Adipocyte (in vitro differentiated cells): ENCODE results near the gene GBF1.

ENCODE experiments used
- DNase-seq: peaks from one replicate; pipeline ENCODE4 v3.0.0-alpha.2; 2015; ENCODE audit warnings: low read depth
- H3K27me3 ChIP-seq: replicated peaks from 2 replicates; pipeline ENCODE4 v1.7.0; 2013; ENCODE audit warnings: mild to moderate bottlenecking, low read length, moderate library complexity; ENCODE audit not compliant: control insufficient read depth, insufficient read depth
- H3K36me3 ChIP-seq: 2 replicates; pipeline ENCODE4 v1.7.0; 2013; ENCODE audit warnings: low read length, mild to moderate bottlenecking, moderate library complexity; ENCODE audit not compliant: control insufficient read depth, insufficient read depth, severe bottlenecking
- H3K4me1 ChIP-seq: 2 replicates; pipeline ENCODE4 v1.7.0; 2013; ENCODE audit warnings: mild to moderate bottlenecking, low read length, moderate library complexity; ENCODE audit not compliant: control insufficient read depth, insufficient read depth
- H3K4me3 ChIP-seq: 2 replicates; pipeline ENCODE4 v1.7.0; 2013; ENCODE audit warnings: mild to moderate bottlenecking, low read length, moderate library complexity
- H3K9ac ChIP-seq: 2 replicates; pipeline ENCODE4 v1.7.0; 2013; ENCODE audit warnings: mild to moderate bottlenecking, low read length, moderate library complexity
- H3K9me3 ChIP-seq: 2 replicates; pipeline ENCODE4 v1.7.0; 2013; ENCODE audit warnings: mild to moderate bottlenecking, low read length, moderate library complexity; ENCODE audit not compliant: control insufficient read depth

The GBF1 gene

DNA sequence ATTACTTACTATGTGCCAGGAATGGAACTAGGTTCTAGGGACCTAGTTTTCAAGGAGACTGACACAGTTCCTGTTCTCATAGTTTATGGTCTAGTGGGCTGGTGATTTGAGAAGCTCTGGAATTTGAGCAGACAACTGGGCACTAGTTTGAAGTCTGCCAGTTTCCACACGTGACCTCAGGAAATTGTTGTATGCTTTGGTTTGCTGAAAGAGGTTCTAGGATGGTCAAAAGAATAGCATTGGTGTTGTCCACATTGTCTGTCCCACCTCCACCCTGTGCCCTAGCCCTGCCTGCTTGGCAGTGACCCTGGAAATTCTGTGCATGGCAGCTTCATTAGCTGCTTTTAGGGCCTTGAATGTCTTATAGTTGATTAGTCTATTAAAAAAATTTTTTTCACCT is 28.7 kb downstream of the GBF1 start:
- Histone ChIP-seq H3K9ac (no peak overlapping the region), H3K27me3 (no peaks in the 10 kb centered on the region), H3K36me3 (peaks cover 9% of the 10 kb centered on the region), H3K4me3 (no peak overlapping the region), H3K4me1 (peaks cover 6% of the 10 kb centered on the region), H3K9me3 (no peaks in the 10 kb centered on the region)
- DNase-seq: no peak

DNA sequence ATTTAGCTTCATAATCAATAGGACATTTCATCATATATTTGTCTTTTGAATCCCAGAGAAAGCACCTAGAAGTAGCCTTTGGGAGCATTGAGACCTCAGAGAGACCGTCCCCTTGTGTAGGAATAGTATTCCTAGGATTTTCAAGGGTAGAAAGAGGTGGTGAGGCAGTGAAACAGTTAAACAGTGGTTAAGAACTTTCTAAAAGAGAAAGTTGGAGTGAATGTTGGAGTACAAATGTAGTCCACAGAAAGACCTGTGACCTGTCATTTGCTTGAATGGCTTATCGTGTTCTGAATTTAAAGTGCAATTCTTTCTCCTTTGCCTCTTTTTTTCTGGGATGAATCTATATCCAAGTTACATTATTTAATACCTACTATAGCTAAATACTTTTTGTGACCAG is 30.0 kb downstream of the GBF1 start:
- peaks cover 9% of the 10 kb centered on the region for H3K36me3 ChIP-seq

DNA sequence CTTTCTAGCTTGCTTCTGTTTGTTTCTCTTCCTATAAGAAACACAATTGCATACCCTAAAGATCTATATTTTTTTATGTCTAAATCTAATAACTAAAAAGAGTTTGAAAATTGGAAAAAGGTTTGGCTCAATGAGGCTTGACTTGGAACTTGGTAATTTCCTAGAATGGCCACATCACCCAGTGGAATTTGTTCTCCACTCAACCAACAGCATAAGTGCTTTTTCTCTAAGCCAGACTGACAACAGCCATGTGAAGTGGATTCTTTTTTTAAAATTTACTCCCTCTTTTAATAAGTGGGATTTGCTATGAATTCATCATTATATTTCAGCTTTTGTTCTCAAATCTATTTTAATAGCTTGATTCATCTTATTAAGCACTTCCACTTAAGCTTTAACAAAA is 33.8 kb downstream of the GBF1 start:
- peaks cover 14% of the 10 kb centered on the region for H3K4me1 ChIP-seq
- H3K4me3 ChIP-seq: no peak overlapping the region
- peaks cover 17% of the 10 kb centered on the region for H3K36me3 ChIP-seq
- no peaks in the 10 kb centered on the region for H3K27me3 ChIP-seq
- no peak overlapping the region for H3K9ac ChIP-seq
- no peaks in the 10 kb centered on the region for H3K9me3 ChIP-seq
- no peak for DNase-seq

More for the DNA sequence above, 30.0 kb downstream of the GBF1 start:
- DNase-seq: no peak
- H3K4me1 ChIP-seq: peaks cover 4% of the 10 kb centered on the region
- no peak overlapping the region for H3K4me3 ChIP-seq
- H3K9me3 ChIP-seq: no peaks in the 10 kb centered on the region
- no peaks in the 10 kb centered on the region for H3K27me3 ChIP-seq
- H3K9ac ChIP-seq: no peak overlapping the region

DNA sequence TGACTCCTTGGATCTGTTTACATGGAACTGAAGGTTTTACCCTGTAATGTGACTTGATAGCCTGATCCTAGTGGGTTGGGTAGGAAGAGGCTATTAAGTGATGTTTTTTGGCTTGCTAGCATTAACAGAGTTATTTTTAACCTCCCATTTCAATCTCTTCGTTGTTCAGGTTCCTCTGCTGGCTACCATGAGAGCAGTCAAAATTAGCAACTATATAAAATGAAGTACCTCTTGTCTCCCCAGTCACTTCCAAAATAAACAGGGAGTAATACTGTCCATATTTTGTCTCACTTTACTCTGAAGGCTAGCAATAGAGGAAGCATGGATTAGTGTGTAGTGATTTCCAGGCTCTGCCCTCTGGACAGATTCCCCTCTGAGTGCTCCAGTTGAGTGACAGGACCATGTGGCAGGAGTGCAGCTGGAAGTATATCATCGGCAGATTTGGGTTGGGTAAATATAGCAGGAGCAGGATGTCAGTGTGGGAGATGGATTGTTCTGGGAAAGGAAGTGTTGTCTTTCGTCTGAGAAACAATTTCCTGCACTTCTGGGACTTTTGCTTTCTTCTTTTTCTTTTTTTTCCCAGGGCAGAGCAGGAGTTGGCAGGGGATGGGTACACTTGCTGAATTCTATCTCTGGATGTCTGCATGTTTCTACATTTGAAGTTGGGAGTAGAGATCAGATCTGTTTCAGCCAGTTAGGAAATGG is 35.2 kb downstream of the GBF1 start:
- no peaks in the 10 kb centered on the region for H3K9me3 ChIP-seq
- peak overlapping the region; percentile 5 for H3K9ac ChIP-seq
- H3K4me3 ChIP-seq: peak overlapping the region; percentile 51
- H3K36me3 ChIP-seq: peaks cover 17% of the 10 kb centered on the region
- DNase-seq: peak; percentile 28
- no peaks in the 10 kb centered on the region for H3K27me3 ChIP-seq
- peaks cover 14% of the 10 kb centered on the region for H3K4me1 ChIP-seq

DNA sequence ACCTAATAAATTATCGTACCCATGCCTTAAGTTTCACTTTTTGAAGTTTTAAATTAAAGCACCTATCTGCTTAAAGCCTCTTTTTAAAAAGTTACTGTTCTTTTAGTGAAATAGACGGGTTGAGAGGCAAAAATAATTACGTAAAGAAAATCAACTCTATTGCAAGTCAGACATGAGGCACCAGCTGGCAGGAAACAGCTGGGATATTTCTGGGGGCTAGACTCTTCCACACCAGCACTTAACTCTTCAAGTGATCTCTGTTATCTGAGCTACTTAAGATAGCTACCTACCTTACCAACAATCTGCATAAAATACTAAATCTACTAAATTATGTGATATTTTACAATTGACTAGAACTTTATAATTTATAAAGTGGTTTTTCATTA is 35.8 kb downstream of the GBF1 start:
- peak; percentile 19 for DNase-seq
- peaks cover 14% of the 10 kb centered on the region for H3K4me1 ChIP-seq
- H3K36me3 ChIP-seq: peaks cover 17% of the 10 kb centered on the region
- H3K9ac ChIP-seq: peak overlapping the region; percentile 5
- no peaks in the 10 kb centered on the region for H3K27me3 ChIP-seq
- H3K4me3 ChIP-seq: peak overlapping the region; percentile 51
- no peaks in the 10 kb centered on the region for H3K9me3 ChIP-seq

DNA sequence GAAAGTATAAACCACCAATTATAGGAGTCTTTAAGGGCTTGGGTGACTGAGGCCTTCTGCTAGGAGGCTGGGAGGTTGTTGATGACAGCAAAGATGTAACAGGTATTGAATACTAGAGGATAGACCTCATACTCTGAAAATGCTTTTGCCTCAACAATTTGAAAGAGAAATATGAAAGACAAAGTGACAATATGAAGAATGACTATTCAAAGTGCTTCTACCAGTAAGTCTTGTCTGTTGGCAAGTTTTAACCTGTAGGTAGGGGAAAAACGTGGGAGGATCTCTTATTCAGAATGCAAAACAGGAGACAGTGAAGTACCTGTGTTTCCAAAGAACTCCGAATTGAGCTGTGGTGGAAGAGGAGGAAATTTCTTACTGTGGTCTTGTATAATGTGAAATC is 38.2 kb downstream of the GBF1 start:
- H3K36me3 ChIP-seq: peaks cover 8% of the 10 kb centered on the region
- H3K9me3 ChIP-seq: no peaks in the 10 kb centered on the region
- H3K4me1 ChIP-seq: peaks cover 14% of the 10 kb centered on the region
- H3K27me3 ChIP-seq: no peaks in the 10 kb centered on the region
- no peak for DNase-seq
- no peak overlapping the region for H3K4me3 ChIP-seq
- no peak overlapping the region for H3K9ac ChIP-seq

DNA sequence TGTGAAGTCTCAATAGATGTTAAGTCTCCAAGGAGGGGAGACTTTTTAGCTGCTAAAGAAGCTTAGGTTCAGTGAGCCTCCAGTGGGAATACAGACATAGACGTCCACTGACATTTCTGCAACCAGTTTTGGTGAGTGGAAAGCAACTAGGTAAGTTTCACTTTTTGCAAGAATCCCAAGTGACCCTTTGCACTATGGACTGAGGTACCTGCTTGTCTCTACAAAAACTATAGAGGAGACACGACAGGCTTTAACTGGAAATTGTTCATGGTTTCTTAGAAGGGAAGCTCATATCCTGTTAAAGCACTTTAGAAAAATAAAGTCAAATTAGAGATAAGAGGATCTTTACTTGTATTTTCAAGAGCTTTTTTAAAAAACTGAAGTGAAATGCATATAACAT is 38.6 kb downstream of the GBF1 start:
- Histone ChIP-seq H3K9me3 (no peaks in the 10 kb centered on the region), H3K36me3 (peaks cover 8% of the 10 kb centered on the region), H3K4me3 (no peak overlapping the region), H3K27me3 (no peaks in the 10 kb centered on the region), H3K9ac (no peak overlapping the region), H3K4me1 (peaks cover 14% of the 10 kb centered on the region)
- DNase-seq: no peak

DNA sequence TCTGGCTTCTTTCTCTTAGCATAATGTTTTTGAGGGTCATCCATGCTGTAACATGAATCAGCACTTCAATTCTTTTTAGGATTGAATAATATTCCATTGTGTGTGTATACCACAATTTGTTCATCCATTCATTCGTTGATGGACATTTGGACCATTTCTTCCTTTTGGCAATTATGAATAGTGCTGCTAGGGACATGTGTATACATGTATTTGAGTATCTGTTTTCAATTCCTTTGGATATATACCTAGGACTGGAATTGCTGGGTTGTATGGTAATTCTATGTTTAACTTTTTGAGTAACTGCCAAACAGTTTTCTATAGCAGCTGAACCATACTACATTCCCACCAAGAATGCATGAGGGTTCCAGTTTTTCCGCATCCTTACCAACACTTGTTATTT is 39.2 kb downstream of the GBF1 start:
- DNase-seq: no peak

DNA sequence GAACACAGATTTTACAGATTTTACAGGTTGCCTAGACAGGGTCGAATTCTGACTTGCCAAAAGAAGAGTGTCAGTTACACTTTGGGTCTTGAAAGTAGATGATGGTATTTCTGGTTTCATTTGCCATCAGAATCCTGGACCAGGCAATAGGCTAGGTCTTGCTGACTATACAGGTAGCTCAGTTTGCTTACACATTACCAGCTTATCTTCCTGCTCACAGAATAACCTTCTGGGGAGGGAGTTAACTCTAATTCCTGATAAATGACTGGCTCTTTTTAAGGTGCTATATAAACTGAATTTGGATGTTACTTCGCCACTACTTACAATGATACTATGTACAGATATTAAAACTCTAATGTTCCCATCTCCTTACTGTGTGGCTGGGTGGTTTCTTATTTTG is 39.8 kb downstream of the GBF1 start:
- Histone ChIP-seq H3K4me3 (no peak overlapping the region), H3K9me3 (no peaks in the 10 kb centered on the region), H3K9ac (no peak overlapping the region), H3K27me3 (no peaks in the 10 kb centered on the region), H3K4me1 (peaks cover 12% of the 10 kb centered on the region), H3K36me3 (peaks cover 8% of the 10 kb centered on the region)
- DNase-seq: no peak

More for the DNA sequence above, 39.2 kb downstream of the GBF1 start:
- H3K36me3 ChIP-seq: peaks cover 8% of the 10 kb centered on the region
- H3K9ac ChIP-seq: no peak overlapping the region
- H3K4me1 ChIP-seq: peaks cover 14% of the 10 kb centered on the region
- H3K4me3 ChIP-seq: no peak overlapping the region
- no peaks in the 10 kb centered on the region for H3K9me3 ChIP-seq
- H3K27me3 ChIP-seq: no peaks in the 10 kb centered on the region

DNA sequence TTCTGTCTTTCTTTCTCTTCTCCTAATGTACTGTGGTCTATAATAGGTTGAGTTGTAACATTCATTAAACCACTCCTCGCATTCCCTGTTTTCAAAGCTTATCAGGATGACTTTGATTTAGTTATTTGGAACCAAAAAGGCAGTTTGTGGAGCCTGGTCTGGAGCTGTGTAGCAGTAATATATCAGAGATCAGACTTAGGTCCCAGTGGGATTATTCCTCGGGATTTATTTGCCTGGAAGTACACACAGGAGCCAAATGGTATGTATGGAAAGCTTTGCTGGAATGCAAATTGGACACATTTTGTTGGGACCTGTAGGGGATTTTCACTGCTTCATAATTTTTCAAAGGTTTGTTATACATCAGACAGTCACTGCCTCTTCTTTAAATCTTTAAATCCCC is 40.9 kb downstream of the GBF1 start:
- H3K9ac ChIP-seq: no peak overlapping the region
- H3K27me3 ChIP-seq: no peaks in the 10 kb centered on the region
- peaks cover 8% of the 10 kb centered on the region for H3K36me3 ChIP-seq
- no peak overlapping the region for H3K4me3 ChIP-seq
- H3K4me1 ChIP-seq: peaks cover 2% of the 10 kb centered on the region
- no peak for DNase-seq
- H3K9me3 ChIP-seq: no peaks in the 10 kb centered on the region

DNA sequence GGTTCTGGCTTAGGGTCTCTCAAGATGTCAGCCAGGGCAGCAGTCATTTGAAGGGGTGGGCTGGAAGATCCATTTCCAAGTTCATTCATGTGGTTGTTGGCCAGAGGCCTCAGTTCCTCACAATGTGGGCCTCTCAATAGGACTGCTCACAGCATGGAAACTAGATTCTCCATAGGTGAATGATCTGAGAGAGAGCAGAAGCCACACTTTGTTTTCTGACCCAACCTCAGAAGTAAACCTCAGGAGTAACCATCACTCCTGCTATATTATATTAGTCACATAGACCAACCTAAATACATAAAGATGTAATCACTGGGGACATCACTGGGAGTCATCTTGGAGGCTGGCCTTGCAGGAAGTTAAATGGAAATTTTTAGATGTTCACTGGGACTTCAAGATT is 42.2 kb downstream of the GBF1 start:
- Histone ChIP-seq H3K4me3 (no peak overlapping the region), H3K36me3 (peaks cover 4% of the 10 kb centered on the region), H3K27me3 (no peaks in the 10 kb centered on the region), H3K4me1 (peaks cover 4% of the 10 kb centered on the region), H3K9ac (no peak overlapping the region), H3K9me3 (no peaks in the 10 kb centered on the region)
- no peak for DNase-seq

DNA sequence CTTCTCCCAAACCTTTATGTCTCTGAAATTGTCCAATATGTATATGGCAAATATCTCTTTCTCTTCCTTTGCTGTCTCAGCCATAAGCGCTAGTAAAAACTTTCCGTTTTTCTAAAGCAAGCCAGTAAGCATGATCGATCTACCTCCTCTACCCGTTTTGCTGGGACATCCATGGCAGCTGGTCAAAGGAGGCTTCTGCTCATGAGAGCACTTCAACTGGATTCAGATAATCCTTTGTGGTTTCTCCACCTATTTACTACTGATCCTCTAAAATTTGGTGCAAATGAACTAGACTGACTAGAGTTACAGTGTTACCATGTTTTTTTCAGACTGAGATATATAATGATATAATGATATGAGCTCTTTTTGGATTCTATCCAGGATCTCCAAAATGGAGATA is 42.7 kb downstream of the GBF1 start:
- H3K4me1 ChIP-seq: peaks cover 4% of the 10 kb centered on the region
- H3K27me3 ChIP-seq: no peaks in the 10 kb centered on the region
- no peak overlapping the region for H3K4me3 ChIP-seq
- H3K9me3 ChIP-seq: no peaks in the 10 kb centered on the region
- no peak for DNase-seq
- no peaks in the 10 kb centered on the region for H3K36me3 ChIP-seq
- H3K9ac ChIP-seq: no peak overlapping the region
